ENCODE data around the gene GRIK4. TPM values are rescaled to one million over a fixed set of nuclear protein-coding genes. Genes with fewer than 3 reads are reported as not detected.

The GRIK4 gene
- total RNA-seq, 4 donors from 2014 or later = 0.57 to 0.85 TPM; not detected in 2

DNA sequence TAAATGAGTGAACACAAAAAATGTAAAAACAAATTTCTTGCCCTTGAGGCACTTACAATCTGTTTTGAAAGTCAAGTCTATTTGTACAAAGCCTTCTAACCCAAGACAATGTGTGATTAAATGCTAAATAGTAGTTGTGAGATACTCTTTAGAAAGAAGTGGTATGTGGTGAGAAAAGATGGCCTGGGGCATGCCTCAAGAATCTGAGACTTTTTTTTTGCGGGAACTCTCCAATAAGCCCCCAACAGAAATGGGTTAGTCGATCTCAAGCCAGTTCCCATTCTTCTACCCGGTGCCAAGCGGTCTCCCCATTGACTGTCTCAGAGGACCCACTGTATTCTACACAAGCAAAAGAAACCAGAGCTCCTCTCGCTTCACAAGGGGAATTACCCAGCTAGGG lies 485.4 kb downstream of the GRIK4 start:
- TF ChIP-seq, protein P1, sequence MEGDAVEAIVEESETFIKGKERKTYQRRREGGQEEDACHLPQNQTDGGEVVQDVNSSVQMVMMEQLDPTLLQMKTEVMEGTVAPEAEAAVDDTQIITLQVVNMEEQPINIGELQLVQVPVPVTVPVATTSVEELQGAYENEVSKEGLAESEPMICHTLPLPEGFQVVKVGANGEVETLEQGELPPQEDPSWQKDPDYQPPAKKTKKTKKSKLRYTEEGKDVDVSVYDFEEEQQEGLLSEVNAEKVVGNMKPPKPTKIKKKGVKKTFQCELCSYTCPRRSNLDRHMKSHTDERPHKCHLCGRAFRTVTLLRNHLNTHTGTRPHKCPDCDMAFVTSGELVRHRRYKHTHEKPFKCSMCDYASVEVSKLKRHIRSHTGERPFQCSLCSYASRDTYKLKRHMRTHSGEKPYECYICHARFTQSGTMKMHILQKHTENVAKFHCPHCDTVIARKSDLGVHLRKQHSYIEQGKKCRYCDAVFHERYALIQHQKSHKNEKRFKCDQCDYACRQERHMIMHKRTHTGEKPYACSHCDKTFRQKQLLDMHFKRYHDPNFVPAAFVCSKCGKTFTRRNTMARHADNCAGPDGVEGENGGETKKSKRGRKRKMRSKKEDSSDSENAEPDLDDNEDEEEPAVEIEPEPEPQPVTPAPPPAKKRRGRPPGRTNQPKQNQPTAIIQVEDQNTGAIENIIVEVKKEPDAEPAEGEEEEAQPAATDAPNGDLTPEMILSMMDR (IDR thresholded peaks at IDR 0.05; ENCODE audit: low read depth) = no peak

DNA sequence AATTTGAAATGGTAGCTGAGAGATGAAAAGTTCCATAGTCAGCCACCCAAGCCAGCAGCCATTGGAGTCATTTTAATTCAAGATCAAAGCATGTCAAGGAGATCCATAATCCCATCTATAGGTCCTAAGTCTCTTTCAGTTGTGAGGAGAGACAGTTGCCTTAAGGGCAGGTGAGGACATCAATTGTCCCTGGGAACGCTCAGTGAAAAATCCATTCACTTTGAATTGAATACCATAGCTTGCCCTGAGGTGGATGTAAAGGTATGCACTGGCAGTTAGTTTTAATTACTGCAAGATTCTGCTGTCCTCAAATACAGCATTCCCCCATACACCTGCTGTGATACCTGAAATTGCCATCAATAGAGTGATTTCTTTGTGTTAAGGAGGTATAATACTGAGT lies 487.0 kb downstream of the GRIK4 start:
- TF ChIP-seq, protein P1 (IDR thresholded peaks at IDR 0.05; ENCODE audit: low read depth) = no peak

DNA sequence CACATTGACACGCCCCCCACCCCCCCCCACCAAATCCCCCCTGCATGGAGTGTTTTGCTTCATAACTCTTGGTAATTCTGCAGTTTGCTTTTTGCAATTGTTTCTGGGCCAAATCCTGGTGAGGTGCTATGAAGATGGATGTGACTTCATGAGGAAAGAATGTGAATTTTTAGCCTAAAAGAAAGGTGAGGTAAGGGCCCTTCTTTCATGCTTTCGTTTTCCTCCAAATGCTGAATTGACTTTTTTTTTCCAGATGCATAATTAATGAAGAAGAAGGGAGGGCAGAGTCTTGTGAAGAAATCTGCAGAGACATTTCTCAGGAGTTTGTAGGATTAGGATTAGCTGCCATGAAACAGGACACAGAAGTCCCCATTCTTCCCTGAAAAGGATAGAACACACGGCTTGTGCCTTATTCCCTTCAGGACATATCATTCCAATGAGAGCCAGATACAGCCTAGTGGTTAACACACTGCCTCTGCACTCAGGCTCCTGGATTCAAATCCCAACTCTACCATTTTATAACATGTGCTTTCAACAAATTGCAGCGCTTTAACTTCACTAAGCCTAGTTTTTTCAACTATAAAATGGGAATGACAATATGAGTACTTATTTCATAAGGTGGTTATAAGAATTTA lies 492.8 kb downstream of the GRIK4 start:
- TF ChIP-seq, protein P1 (IDR thresholded peaks at IDR 0.05; ENCODE audit: low read depth) = no peak

DNA sequence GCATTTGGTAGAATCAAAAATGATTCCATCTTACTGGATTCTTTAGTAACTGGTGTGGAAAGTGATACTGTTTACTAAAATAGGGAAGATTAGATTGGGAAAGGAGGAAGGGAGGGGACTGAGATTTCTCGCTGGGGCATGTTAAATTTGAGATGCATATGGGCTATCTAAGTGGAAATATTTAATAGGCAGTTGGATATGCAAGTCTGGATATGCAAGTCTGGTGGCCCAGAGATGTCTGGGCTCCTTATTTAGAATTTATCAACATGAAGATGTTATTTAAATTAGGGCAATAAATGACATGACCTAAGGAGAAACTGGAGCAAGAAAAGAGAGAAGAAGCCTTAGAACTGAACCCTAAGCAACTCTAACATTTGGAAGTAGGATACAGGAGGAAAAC lies 495.4 kb downstream of the GRIK4 start:
- TF ChIP-seq, protein P1 (IDR thresholded peaks at IDR 0.05; ENCODE audit: low read depth) = no peak

DNA sequence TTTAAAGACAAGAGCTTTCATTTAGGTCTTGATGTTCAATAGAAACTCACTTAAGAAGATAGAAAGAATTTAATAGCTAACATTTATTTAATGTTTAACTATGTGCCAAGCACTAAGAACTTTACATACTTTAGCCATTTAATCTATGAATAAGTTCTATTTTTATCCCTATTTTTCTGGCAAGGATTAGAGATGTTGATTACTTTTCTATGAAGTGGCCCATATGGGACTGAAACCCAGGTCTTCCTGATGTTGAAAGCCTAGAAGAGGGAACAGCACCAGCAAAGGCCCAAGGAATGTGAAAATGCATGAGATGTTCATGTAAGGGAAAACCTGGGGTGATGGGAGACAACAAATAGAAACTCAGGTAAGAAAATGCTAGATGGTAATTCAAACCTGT lies 497.0 kb downstream of the GRIK4 start:
- TF ChIP-seq, protein P1 (IDR thresholded peaks at IDR 0.05; ENCODE audit: low read depth) = no peak

DNA sequence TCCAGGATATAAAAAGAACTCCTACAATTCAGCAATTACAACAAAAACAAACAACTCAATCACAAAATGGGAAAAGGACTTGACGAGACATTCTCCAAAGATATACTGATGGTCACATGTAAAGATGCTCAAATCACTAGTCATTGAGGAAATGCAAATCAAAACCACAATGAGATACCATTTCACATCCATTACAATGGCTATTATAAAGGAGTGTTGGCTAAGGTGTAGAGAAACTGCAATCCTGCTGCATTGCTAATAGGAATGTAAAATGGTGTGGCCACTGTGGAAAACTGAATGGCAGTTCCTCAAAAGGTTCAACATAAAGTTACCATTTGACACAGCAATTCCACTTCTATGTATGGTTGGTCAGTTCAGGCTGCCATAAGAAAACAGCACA lies 500.5 kb downstream of the GRIK4 start:
- TF ChIP-seq, protein P1 (IDR thresholded peaks at IDR 0.05; ENCODE audit: low read depth) = no peak

DNA sequence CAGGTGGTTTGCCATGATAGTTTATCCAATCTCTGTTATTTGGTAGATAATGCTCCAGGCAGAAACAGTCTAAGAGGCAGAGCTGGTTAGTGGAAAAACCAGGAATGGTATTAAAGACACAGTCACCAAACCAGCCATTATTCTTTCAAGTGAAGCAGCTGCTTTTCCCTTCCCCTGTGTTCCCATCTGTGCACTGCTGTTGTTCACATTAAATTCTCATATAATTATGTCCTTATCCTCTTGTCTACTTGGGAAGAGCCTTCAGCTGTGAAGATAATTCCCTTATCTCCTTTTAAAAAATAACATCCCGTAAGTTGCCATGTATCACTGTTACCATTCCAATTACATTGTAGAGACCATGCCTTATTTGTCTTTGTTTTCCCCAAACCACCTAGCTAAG lies 507.2 kb downstream of the GRIK4 start:
- TF ChIP-seq, protein P1 (IDR thresholded peaks at IDR 0.05; ENCODE audit: low read depth) = no peak
